ENCODE data around the gene TRNP1.

The TRNP1 gene

DNA sequence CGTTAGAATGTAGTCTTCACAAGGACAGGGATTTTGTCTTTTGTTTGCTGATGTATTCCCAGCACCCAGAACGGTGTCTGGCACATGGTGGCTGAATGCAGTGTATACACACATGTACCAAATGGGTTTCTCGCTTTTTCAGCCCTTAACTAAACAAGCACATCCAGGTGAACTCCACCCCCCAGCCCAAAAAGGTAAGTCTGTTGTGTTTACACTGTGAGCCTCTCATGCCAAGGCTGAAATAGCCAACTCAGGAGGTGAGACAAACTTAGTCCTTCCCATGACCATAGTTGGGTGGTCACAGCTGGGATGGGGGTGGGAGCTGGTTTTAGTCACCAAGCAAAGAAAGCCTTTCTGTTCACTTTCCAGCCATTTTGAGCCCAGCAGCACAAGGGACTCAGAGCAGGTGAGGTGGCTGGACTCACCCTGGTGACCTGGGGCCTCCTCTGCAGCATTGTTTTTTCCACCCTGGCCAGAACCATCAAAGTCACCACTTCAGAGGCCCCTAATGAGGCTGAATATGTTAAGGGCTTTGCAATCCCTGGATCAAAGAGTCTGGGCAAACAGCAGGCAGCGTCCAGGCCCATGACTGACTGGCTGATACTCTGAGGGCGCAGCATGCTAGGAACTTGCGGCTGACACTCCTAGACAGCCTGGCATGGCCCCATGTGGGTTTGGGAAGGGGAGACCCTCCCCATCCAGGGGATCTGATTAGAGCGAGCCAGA is 10.4 kb downstream of the TRNP1 start:
- no peak for DNase-seq

DNA sequence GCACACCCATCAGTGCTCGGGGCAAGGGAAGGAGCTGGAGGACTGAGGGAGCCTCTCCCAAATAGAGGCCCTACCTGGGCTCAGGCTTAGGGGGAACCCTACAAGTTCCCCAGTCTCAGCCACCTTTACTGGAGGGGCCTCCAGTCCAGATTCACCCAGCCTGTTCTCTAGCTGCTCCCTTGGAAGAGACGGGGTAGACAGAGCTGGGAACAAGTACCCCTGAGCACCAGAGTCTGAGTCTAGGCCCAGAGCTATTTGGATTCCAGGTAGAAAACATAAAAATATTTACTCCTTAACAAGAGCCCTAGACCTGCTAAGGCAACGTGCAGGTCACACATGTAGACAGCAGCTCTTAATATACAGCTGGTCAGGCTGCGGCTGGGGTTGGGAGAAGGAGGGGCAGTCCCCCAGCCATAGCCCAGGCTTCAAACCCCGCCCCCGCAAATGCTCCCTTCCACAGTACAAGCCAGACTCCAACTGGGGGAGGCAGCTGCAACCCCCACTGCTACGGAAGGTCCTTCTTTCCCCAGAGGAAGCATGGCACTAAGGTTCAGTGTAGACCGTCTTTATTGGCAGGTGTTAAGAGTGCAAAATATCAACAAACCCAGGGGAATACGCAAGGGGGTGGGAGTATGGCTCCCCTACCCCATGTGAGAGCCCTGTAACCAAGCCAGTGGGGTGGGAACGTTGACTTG is 11.1 kb downstream of the TRNP1 start:
- no peak for DNase-seq

- no peak for DNase-seq
Observed at GRCh38 chr1:27005166-27005530, 11.7 kb downstream of the TRNP1 start.

GRCh38 chr1:27005648-27006496 is 12.4 kb downstream of the TRNP1 start:
- no peak for DNase-seq

GRCh38 chr1:27006683-27007082 is 13.2 kb downstream of the TRNP1 start:
- no peak for DNase-seq

- no peak for DNase-seq
Observed at GRCh38 chr1:27007909-27008582, 14.6 kb downstream of the TRNP1 start.

DNA sequence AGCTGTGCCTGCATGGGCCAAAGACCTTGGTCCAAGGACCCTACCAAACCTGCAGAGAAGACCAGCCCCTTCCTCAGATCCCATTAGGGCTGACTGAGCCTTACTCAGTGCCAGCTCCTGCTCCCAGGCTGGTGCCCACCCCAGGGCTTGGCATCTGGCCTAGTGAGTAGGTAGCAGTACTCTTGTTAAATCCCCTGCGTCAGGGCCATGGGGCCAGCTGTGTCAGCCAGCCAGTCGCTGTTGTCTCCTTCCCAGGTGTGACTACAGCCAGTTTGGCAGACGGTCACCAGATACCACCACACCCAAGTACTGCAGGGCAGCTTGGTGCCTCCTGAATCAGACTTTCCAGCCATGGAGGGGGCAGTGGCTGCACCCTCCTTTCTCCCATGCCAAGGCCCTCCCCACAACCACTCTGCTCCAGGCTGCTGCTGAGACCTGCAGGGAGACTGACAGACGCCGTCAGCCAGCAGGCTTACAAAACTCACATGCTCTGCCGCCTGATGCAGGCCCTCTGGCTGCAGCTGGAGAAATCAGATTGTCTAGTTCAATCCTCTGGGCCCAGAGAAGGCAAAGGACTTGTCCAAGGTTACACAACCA is 16.2 kb downstream of the TRNP1 start:
- no peak for DNase-seq

DNA sequence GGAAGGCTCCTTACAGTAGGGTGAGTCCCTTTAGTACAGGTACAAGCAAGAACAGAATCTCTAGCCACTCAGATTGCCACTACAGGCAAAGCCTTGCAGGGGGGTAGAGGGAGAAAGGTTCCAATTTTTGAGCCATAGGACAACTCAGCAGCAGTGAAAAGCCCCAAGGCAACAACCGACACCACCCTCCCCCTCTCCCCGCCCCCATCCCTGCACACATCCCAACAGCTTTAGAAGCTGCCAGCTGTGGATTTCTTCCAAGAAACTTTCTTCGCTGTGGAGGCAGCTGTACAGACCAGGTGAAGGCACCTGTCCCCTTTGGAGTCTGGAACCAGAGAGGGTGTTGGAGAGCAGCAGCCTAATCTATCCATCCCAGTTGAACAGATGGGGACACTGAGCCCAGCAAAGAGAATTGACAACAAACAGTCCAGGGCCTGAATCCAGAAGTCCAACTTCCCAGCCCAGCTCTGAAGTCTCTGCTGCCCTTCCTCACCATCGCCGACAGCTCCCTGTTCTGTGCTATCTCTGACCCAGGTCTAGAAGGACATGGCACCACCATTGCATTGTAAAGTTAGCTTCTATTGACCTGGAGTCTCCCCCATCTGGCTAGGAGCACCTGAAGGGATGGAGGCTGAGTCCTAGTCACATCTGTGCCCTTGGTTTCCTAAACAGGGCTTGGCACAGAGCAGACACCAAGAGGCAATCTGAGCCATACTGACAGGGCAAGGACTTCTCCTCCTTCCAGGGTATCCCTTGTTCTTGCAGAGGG is 16.9 kb downstream of the TRNP1 start:
- DNase-seq, result no peak

DNA sequence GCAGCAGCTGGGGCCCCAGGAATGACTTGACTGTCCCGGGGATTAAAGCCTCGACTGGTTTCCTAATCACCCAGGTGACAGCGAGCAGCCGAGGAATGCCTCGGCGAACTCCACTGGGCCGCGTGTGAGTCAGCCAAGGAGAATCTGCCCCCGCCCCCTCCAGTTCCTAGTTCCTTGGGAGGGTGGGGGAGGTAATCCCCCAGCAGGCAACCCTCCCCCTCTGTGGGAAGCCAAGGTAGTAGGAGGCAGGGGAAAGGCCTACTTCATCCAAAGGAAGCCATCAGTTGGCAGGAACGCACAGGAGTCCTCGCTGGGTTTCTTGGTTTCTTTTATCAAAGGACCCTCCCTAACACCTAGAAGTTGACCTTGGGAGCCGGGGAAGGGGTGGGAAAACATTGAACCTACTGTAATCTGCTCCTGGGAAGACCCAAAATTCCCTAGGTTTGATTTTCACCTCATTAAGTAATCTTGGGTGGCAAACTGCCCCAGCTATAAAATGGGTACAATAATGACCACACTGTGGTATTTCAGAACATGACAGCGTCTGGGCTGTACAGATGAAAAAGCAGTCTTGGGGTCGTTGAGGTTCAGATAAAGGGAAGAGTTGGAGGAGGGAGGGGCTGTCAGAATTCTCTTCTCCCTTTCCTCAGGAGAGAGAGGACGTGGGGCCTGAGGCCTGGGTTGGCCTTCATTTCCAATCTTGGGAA is 17.7 kb downstream of the TRNP1 start:
- no peak for DNase-seq

DNA sequence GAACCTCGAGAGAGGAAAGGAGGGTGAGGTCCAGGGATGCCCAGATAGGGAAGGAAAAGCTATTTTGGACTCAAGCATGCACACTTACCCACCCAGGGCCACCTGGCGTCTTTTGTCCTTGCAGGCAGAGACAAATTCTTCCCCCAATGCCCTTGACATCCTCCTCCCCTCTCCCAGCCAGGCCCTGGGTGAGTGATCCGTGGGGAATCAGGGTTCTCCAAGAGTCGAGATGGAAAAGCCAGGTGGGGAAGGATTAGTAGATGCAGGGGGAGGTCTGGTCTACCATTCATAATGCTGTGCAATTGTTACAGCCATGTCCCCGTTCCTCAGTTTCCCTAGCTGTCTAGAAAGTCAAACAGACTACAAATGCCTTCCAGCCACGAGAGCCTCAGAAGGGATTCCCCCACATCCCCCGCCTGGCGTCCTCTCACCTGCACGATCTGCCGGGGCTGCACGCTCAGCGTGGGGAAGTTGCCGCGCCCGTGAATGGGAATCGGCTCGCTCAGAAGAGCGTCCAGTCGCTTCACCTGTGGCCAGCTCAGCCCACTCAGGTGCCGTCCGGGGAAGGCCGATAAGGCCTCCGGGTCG is 18.6 kb downstream of the TRNP1 start:
- no peak for DNase-seq

DNA sequence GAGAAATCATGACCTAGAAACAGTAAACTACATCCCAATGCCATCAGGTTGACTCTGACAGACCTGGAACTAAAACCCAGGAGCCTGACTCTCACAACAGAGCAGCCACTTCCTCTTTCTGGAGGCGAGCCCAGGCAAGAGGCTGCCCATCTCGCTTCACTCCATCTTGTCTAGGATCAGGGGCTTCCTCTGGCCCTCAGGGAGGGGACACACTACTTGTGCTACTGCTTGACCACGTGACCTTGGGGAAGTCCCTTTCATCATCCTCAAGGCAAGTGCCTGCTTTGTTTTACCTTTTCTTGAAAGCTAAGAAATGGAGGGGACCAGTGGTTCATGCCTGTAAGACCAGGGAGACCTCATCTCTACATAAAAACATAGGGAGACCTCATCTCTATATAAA is 21.8 kb downstream of the TRNP1 start:
- no peak for DNase-seq

GRCh38 chr1:27016376-27016775 is 22.9 kb downstream of the TRNP1 start:
- DNase-seq, result no peak

DNA sequence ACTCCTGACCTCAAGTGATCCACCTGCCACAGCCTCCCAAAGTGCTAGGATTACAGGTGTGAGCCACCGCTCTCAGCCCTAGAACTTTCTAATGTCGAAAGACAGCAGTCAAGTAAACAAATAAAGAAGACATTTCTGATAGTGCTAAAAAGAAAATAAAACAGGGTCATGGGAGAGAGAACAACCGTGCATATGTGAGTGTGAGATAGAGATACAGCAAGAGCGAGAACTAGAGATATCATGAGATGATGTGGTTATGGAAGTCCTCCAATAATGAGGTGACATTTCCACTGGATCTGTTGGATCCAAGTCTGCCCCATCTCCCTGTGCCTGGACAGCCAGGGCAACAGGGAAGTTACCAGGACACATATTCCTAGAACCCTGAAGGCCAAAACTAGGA is 23.7 kb downstream of the TRNP1 start:
- DNase-seq, result no peak

- DNase-seq, result no peak
Observed at GRCh38 chr1:27018316-27018715, 24.8 kb downstream of the TRNP1 start.

- no peak for DNase-seq
Observed at GRCh38 chr1:27021354-27022031, 28.0 kb downstream of the TRNP1 start.

DNA sequence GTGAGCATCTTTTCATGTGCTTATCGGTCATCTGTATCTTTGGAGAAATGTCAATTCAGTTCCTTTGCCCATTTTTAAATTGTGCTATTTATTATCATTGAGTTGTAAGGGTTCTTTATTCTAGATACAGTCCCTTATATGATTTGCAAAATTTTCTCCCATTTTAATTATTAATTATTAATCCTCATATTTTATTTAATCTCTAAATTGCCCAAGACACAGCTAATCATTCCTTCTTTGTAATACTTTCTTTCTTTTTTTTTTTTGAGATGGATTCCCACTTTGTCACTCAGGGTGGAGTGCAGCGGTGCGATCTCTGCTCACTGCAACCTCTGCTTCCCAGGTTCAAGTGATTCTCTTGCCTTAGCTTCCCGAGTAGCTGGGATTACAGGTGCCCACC is 32.2 kb downstream of the TRNP1 start:
- DNase-seq, result no peak

- no peak for DNase-seq
Observed at GRCh38 chr1:27026621-27027574, 33.4 kb downstream of the TRNP1 start.

GRCh38 chr1:27027575-27028250 is 34.2 kb downstream of the TRNP1 start:
- DNase-seq, result no peak

- no peak for DNase-seq
Observed at GRCh38 chr1:27029517-27029916, 36.0 kb downstream of the TRNP1 start.

Measured in NCI-H1930 (cell line).